Measurements from ENCODE around the gene WDR5. TPM values are rescaled to one million over a fixed set of nuclear protein-coding genes. Genes with fewer than 3 reads are reported as not detected.

WDR5 gene
- polyA plus RNA-seq, 1 experiment = 23.8 TPM

- Histone ChIP-seq H3K4me3 (ENCODE audit: low read depth, low read length) (no peak overlapping the region), H3K36me3 (ENCODE audit: control insufficient read depth, insufficient read depth, low read length) (no peaks in the 10 kb centered on the region), H3K27me3 (ENCODE audit: control insufficient read depth, insufficient read depth, low read length) (peaks cover 4% of the 10 kb centered on the region)
- CTCF ChIA-PET = interaction anchor here (0.7 kb wide), 1 partner anchor 253 kb away, joined by 3 read pairs; no protein-coding TSS in a partner anchor
- no peak for DNase-seq (ENCODE audit: low read depth)
- TF ChIP-seq CTCF (IDR thresholded peaks at IDR 0.05; ENCODE audit: insufficient read depth, low read depth, low read length) = no peak
- POLR2A ChIA-PET = no interaction called here
Measured at GRCh38 chr9:134189470-134190231, 53.8 kb downstream of the WDR5 start.

GRCh38 chr9:134190232-134191121, 54.6 kb downstream of the WDR5 start:
- ChIA-PET CTCF (interaction anchor here (0.8 kb wide), 1 partner anchor 39 kb away, joined by 3 read pairs; no protein-coding TSS in a partner anchor), POLR2A (no interaction called here)
- peaks cover 4% of the 10 kb centered on the region for H3K27me3 ChIP-seq (ENCODE audit: control insufficient read depth, insufficient read depth, low read length)
- DNase-seq (ENCODE audit: low read depth) = no peak
- no peak overlapping the region for H3K4me3 ChIP-seq (ENCODE audit: low read depth, low read length)
- no peaks in the 10 kb centered on the region for H3K36me3 ChIP-seq (ENCODE audit: control insufficient read depth, insufficient read depth, low read length)
- TF ChIP-seq CTCF (IDR thresholded peaks at IDR 0.05; ENCODE audit: insufficient read depth, low read depth, low read length) = no peak

- ChIA-PET POLR2A (no interaction called here), CTCF (interaction anchor here (0.8 kb wide), 1 partner anchor 38 kb away, joined by 3 read pairs; no protein-coding TSS in a partner anchor)
- no peak for TF ChIP-seq CTCF (IDR thresholded peaks at IDR 0.05; ENCODE audit: insufficient read depth, low read depth, low read length)
- DNase-seq (ENCODE audit: low read depth) = no peak
- H3K4me3 ChIP-seq (ENCODE audit: low read depth, low read length) = no peak overlapping the region
- no peaks in the 10 kb centered on the region for H3K36me3 ChIP-seq (ENCODE audit: control insufficient read depth, insufficient read depth, low read length)
- H3K27me3 ChIP-seq (ENCODE audit: control insufficient read depth, insufficient read depth, low read length) = peaks cover 4% of the 10 kb centered on the region
Measured at GRCh38 chr9:134191455-134192209, 55.8 kb downstream of the WDR5 start.

- Histone ChIP-seq H3K4me3 (ENCODE audit: low read depth, low read length) (no peak overlapping the region), H3K27me3 (ENCODE audit: control insufficient read depth, insufficient read depth, low read length) (peaks cover 8% of the 10 kb centered on the region), H3K36me3 (ENCODE audit: control insufficient read depth, insufficient read depth, low read length) (no peaks in the 10 kb centered on the region)
- ChIA-PET POLR2A (no interaction called here), CTCF (no interaction called here)
- no peak for TF ChIP-seq CTCF (IDR thresholded peaks at IDR 0.05; ENCODE audit: insufficient read depth, low read depth, low read length)
- DNase-seq (ENCODE audit: low read depth) = no peak
Measured at GRCh38 chr9:134192311-134192950, 56.5 kb downstream of the WDR5 start.

Measured in BJ (cell line).